ENCODE data around the gene SAMM50.

GRCh38 chr22:43951966-43952365 is 3.3 kb upstream of the SAMM50 start:
- TF ChIP-seq CTCF (conservative IDR thresholded peaks at IDR 0.05; ENCODE audit: low read length) (no peak), EZH2phosphoT487 (IDR thresholded peaks at IDR 0.05; ENCODE audit: borderline replicate concordance) (no peak)

Data from Loucy (cell line).